SHP77 (cell line): ENCODE results near the gene PRR23E.

ENCODE experiments used
- DNase-seq, 2 experiments: peaks; one replicate each; lab custom pipeline; 2025; lab: John Stamatoyannopoulos, UW

The PRR23E gene

DNA sequence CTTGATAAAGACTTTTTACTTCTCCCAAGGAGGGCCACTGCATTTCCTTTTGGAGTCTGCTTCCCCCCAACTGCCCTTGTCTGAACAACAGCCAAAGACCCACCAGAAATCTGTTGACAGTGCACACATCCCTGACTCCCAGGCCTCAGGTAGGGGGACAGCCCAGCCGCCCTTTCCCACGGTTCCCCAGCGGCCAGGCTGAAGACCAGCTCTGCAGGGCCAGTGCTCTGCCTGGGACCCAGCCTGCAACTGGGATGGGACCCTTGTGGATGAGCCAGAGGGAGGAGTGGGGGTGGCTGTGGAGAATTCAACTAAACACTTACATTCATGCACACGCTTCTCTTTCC, 8.1 kb upstream of the PRR23E start:
- no peak for DNase-seq

DNA sequence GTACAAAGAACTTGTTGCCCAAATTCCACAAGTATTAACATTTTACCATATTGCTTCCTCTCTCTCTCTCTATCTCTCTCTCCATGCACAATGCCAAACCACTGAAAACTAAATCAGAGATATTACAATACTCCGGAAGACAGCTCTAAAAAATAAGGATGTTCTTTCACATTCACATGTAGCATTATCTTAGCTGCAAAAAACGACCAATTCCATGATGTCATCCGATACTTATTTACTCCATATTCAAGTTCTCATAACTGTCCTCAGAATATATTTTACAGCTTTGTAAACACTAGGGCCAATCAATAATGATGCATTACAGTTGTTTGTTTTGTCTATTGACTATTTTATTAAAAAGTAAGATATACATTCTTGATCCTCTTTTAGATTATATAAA, 7.7 kb upstream of the PRR23E start:
- no peak for DNase-seq

DNA sequence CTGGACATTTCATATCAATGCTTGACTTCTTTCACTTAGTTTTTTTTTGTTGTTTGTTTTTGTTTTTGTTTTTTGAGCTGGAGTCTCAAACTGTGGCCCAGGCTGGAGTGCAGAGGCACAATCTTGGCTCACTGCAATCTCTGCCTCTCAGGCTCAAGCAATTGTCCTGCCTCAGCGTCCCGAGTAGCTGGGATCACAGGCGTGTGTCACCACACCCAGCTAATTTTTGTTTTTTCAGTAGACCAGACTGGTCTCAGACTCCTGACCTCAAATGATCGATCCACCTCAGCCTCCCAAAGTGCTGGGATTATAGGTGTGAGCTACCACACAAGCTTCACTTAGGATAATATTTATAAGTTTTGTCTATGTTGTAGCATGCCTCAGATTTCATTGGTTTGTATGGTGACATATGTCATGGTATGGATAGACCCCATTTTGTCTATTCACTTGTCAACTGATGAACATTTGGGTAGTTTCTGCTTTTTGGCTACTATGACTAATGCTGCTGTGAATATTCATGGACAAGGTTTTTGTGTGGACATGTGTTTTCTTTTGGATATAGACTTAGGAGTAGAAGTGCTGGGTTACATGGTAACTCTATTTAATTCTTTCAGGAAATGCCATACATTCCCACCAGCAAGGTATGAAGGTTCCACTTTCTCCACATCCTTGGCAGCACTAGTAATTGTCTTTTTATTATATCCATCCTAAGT, 6.8 kb upstream of the PRR23E start:
- DNase-seq, result no peak

DNA sequence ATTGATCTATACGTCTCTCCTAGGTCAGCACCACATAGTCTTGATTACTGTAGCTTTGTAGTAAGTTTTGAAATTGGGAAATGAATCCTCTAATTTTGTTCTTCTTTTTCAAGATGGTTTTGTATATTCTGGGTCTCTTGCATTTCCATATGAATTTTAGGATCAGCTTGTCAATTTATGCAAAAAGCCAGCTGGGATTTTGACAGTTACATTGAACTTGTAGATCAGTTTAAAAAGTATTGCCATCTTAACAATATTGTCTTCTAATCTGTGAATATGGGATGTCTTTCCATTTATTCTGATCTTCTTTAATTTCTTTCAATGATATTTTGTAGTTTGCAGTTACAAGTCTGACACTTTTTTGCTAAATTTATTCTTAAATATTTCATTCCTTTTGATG, 5.6 kb upstream of the PRR23E start:
- DNase-seq, result no peak

DNA sequence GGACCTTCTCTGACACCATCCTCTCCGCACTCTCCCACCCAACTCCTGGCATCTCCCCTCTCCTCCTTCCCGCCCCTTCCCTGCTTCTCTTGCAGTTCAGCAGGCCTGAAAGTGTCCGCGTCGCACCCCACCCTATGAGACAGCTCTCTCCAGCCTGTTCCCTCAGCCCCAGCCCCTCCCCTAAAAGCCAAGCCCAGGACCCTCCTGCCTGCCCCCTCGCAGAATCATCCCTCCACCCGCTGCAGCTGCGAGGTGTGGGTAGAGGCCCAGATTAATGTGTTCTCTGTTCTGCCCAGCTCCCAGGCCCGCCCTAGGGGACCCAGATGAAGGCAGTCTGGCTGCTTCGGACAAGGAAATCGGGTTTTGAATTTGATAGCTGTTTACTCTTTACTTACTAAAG, 410 bp downstream of the PRR23E start:
- DNase-seq, result no peak

- no peak for DNase-seq
These were observed 844 bp downstream of the PRR23E start for GRCh38 chr3:127193775-127194174.

GRCh38 chr3:127194601-127195187, 1.8 kb downstream of the PRR23E start:
- DNase-seq, result no peak

DNA sequence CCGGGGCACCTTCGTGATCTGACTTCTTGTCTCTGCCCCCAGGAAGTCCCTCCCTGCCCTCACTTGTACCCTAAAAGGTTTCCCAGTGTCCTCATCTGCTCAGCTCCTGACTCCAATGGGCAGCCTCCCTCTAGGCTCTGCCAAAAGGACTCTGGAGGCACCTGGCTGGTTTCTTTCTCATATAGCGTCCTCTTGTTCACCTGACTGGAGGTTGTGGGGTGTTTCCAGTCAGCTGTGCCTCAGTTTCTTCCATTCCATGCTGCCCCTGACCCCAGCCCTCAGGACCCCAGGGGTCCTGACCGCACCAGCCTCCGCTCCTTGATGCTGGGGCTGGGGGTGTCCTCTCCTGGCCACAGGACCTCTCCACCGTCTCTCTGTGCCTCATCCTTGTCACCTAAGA, 2.5 kb downstream of the PRR23E start:
- DNase-seq, result no peak

DNA sequence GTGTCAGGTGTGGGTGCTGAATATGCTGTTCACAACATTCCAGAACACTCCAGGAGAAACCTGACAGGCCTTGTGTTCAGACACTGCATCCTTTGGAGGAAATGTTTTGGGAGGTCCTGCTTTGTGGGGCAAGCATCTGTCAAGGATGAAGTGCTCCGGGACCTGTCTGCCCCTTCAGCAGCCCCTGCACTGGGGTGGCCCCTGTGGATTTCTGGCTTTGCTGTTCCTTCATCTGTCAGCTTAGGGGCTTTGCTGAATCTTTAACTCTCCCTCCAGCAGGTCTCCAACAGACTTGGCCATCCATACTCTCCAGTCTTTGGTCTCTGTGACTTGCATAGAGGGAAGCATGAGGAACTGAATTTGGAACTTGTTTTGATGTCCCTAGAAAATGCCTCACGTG, 3.1 kb downstream of the PRR23E start:
- no peak for DNase-seq

DNA sequence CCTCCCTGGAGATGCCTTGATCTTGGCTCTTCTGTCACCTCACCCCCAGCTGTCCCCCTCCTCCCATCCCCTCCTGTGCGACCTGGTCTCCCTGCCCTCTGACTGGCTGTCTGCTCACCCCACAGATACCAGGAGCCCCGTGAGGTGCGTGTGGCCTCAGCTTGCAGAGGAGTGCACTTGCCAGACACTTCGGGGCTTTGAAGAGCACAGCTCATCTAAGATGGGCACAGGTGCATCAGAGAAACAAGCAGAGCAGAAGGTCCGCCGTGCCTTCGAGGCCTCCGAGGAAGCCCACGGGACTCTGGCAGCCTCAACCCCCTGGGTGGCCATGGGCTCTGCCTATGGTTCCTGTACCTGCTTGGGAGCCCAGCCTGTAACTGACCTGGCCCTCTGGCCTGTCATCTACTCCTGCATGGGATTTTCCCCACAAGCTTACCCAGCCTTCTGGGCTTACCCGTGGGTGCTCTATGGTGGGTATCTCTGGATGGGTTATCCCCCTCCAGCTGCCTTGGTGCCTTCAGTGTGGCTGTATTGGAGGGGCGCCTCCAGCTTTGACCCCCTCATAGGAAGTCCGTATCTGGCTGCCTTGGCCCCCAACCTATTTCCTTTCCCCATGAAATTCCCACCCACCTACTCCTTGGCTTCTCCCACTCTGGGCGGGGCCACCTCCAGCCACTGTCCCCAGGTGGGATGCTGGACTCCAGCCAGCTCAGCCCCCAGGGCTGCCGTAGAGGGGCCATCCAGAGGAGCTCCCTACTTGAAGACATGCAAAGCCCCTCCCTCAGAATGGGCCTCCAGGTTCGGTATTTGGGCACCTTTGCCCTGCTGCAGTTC, 3.8 kb downstream of the PRR23E start:
- DNase-seq, result no peak

GRCh38 chr3:127197300-127198189, 4.6 kb downstream of the PRR23E start:
- no peak for DNase-seq

DNA sequence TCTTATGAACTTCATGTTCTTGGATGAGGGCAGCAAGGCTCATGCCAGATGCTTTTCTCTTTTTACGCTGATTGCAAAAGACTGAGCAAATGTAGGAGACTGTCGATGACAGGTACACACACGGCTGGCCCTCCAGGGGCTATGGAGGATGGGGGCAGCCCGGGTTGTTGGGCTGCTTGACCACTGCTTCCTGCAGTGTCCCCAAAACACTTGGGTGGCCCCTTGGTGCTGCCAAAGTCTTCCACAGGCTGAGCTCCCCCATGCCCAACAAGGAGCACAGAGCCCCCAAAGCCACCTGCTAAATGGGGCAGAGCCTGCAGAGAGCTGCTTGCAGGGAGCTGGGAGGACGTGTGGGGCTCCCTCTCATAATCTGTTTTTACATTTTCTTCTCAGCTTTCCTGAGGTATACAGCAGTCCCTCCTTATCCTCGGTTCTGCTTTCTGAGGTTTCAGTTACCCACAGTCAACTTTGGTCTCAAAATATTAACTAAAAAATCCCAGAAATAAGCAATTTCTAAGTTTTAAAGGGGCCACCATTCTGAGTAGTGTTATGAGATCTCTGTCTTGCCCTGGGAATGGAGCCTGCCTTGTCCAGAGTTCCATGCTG, 7.3 kb downstream of the PRR23E start:
- DNase-seq, result no peak

- DNase-seq, result no peak
These were observed 10.1 kb downstream of the PRR23E start for GRCh38 chr3:127203024-127203423.

- DNase-seq, result no peak
These were observed 12.1 kb downstream of the PRR23E start for GRCh38 chr3:127204841-127205582.

- DNase-seq, result no peak
These were observed 13.2 kb downstream of the PRR23E start for GRCh38 chr3:127206154-127206553.

- no peak for DNase-seq
These were observed 13.9 kb downstream of the PRR23E start for GRCh38 chr3:127206611-127207516.

DNA sequence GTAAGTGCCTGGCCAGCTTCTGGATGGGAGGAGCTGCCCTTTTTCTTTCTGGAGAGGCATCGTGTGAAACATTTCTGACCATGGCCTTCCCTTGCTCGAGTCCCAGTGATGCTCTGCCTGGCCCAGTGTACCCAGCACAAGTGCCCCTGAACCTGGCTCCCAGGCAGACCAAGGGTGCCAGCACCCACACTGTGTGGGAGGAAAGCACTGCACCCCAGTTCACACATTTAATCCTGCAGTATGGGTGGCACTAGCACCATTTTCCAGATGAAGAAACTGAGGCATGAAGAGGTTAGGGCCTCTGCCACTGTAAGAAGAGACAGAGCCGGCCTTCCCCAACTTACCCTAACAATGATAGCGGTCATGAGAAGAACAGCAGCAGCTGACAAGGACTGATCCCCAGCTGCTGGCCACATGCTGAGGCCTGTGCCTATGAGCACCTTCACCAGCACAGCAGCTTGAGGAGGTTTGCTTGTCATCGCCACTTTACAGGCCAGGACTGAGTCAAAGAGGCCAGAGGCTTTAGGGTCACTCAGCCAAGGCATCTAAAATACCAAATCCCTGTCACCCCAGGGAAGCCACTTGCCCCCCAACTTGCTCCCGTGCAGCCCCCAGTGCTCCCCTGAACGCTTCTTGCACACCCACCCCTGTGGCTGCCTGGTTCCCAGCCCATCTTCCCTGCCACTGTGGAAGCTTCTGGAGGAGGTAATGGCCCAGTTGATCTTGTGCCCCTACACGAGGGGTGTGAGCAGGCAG, 15.0 kb downstream of the PRR23E start:
- no peak for DNase-seq

DNA sequence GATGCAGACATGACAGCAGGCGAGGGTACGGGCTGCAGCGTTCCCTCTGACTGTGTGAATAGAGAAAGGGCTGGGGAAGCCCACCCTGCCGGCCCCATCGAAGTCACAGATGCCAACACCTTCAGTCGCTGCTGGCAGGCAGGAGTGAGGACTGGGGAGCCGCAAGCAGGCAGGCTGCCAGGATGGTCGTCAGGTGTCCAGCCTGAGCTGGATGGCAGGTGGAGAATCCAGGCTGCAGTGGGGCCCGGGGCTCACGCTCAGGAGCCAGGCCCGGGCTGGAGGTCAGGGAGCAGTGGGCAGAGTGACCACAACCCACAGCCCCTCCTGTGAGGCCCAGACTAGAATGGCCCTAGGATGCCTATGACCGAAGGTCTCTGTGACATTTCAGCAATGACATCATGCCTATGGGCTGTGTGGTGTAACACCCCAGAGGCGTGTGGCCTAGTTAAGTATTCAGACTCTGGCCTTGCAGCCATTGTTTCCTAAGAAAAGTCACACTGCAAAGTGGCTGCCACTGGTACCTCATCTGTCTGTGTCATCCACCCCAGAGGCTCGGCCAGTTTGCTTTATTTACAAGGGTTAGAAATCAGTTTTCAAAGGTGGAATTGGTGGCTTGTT, 15.7 kb downstream of the PRR23E start:
- no peak for DNase-seq
